ENCODE measurements around the gene PAK4. TPM values are rescaled to one million over a fixed set of nuclear protein-coding genes. Genes with fewer than 3 reads are reported as not detected.

The PAK4 gene
- total RNA-seq, 3 donors from 2014 or later (not counting 1 experiment from before 2014, with no cell fraction given), result 6.7 to 13.4 (median 11.8) TPM

- Mint-ChIP-seq H3K27me3 (ENCODE audit: low read depth in 2 of 2) (no peaks in the 10 kb centered on the region), H3K9me3 (no peaks in the 10 kb centered on the region), H3K36me3 (no peaks in the 10 kb centered on the region), H3K4me1 (peaks cover 26 to 39% of the 10 kb centered on the region in 2 donors), H3K27ac (no peak overlapping the region), H3K4me3 (no peak overlapping the region)
- intact Hi-C loops (cut with micrococcal nuclease), result no loop called here
- no peak for DNase-seq
- Histone ChIP-seq H3K9me3 (ENCODE audit: control insufficient read depth, insufficient read depth, low read length) (no peaks in the 10 kb centered on the region), H3K4me1 (ENCODE audit: control insufficient read depth, insufficient read depth, low read length) (peaks cover 3% of the 10 kb centered on the region), H3K36me3 (ENCODE audit: control insufficient read depth, insufficient read depth, low read length) (no peaks in the 10 kb centered on the region), H3K4me3 (ENCODE audit: low read length) (no peak overlapping the region), H3K27me3 (ENCODE audit: control insufficient read depth, insufficient read depth, low read length) (no peaks in the 10 kb centered on the region), H3K27ac (ENCODE audit: low read length) (no peak overlapping the region)
- ATAC-seq, result no peak
- TF ChIP-seq CTCF (IDR thresholded peaks at IDR 0.05), result no peak
- WGBS (ENCODE audit: insufficient coverage), result 95% methylated on average over 8 of the region's 8 CpGs
These were observed 13.8 kb downstream of the PAK4 start for GRCh38 chr19:39139305-39139874.

GRCh38 chr19:39139971-39140453 is 14.4 kb downstream of the PAK4 start:
- intact Hi-C loops (cut with micrococcal nuclease), result no loop called here
- Histone ChIP-seq H3K4me1 (ENCODE audit: control insufficient read depth, insufficient read depth, low read length) (peaks cover 9% of the 10 kb centered on the region), H3K4me3 (ENCODE audit: low read length) (no peak overlapping the region), H3K9me3 (ENCODE audit: control insufficient read depth, insufficient read depth, low read length) (no peaks in the 10 kb centered on the region), H3K27ac (ENCODE audit: low read length) (no peak overlapping the region), H3K36me3 (ENCODE audit: control insufficient read depth, insufficient read depth, low read length) (no peaks in the 10 kb centered on the region), H3K27me3 (ENCODE audit: control insufficient read depth, insufficient read depth, low read length) (no peaks in the 10 kb centered on the region)
- Mint-ChIP-seq H3K36me3 (no peaks in the 10 kb centered on the region), H3K4me1 (peaks cover 33 to 45% of the 10 kb centered on the region in 2 donors), H3K27ac (no peak overlapping the region), H3K9me3 (no peaks in the 10 kb centered on the region), H3K27me3 (ENCODE audit: low read depth in 2 of 2) (no peaks in the 10 kb centered on the region), H3K4me3 (no peak overlapping the region)
- ATAC-seq, result no peak
- no peak for DNase-seq
- TF ChIP-seq CTCF (IDR thresholded peaks at IDR 0.05), result no peak
- WGBS (ENCODE audit: insufficient coverage), result 89% methylated on average over 7 of the region's 7 CpGs

- Histone ChIP-seq H3K27me3 (ENCODE audit: control insufficient read depth, insufficient read depth, low read length) (no peaks in the 10 kb centered on the region), H3K4me3 (ENCODE audit: low read length) (no peak overlapping the region), H3K36me3 (ENCODE audit: control insufficient read depth, insufficient read depth, low read length) (no peaks in the 10 kb centered on the region), H3K9me3 (ENCODE audit: control insufficient read depth, insufficient read depth, low read length) (no peaks in the 10 kb centered on the region), H3K27ac (ENCODE audit: low read length) (no peak overlapping the region), H3K4me1 (ENCODE audit: control insufficient read depth, insufficient read depth, low read length) (peaks cover 14% of the 10 kb centered on the region)
- H3K36me3 Mint-ChIP-seq, result no peaks in the 10 kb centered on the region
- H3K4me1 Mint-ChIP-seq, result peaks cover 35 to 48% of the 10 kb centered on the region in 2 donors
- WGBS (ENCODE audit: insufficient coverage), result 92% methylated on average over 5 of the region's 5 CpGs
- ATAC-seq, result no peak
- H3K9me3 Mint-ChIP-seq, result no peaks in the 10 kb centered on the region
- intact Hi-C loops (cut with micrococcal nuclease), result no loop called here
- no peaks in the 10 kb centered on the region for H3K27me3 Mint-ChIP-seq (ENCODE audit: low read depth in 2 of 2)
- peak overlapping the region in 1 of 2 donors; percentile 56 for H3K27ac Mint-ChIP-seq
- H3K4me3 Mint-ChIP-seq, result no peak overlapping the region
- no peak for DNase-seq
- TF ChIP-seq CTCF (IDR thresholded peaks at IDR 0.05), result no peak
These were observed 15.0 kb downstream of the PAK4 start for GRCh38 chr19:39140594-39140993.

GRCh38 chr19:39141929-39142328 is 16.3 kb downstream of the PAK4 start:
- Histone ChIP-seq H3K36me3 (ENCODE audit: control insufficient read depth, insufficient read depth, low read length) (no peaks in the 10 kb centered on the region), H3K4me3 (ENCODE audit: low read length) (no peak overlapping the region), H3K9me3 (ENCODE audit: control insufficient read depth, insufficient read depth, low read length) (no peaks in the 10 kb centered on the region), H3K27me3 (ENCODE audit: control insufficient read depth, insufficient read depth, low read length) (no peaks in the 10 kb centered on the region), H3K4me1 (ENCODE audit: control insufficient read depth, insufficient read depth, low read length) (peaks cover 14% of the 10 kb centered on the region), H3K27ac (ENCODE audit: low read length) (no peak overlapping the region)
- no peaks in the 10 kb centered on the region for H3K9me3 Mint-ChIP-seq
- H3K4me1 Mint-ChIP-seq, result peaks cover 38 to 47% of the 10 kb centered on the region in 2 donors
- no peaks in the 10 kb centered on the region for H3K36me3 Mint-ChIP-seq
- H3K27ac Mint-ChIP-seq, result no peak overlapping the region
- no peak for TF ChIP-seq CTCF (IDR thresholded peaks at IDR 0.05)
- ATAC-seq (no peak), DNase-seq (no peak)
- no peaks in the 10 kb centered on the region for H3K27me3 Mint-ChIP-seq (ENCODE audit: low read depth in 2 of 2)
- intact Hi-C loops (cut with micrococcal nuclease), result no loop called here
- no peak overlapping the region for H3K4me3 Mint-ChIP-seq
- 74% methylated on average over 11 of the region's 11 CpGs for WGBS (ENCODE audit: insufficient coverage)
